OCI-LY7 (cell line): ENCODE data around the gene GGA2. TPM values are rescaled to one million over a fixed set of nuclear protein-coding genes. Genes with fewer than 3 reads are reported as not detected.

Experiments used
- BruUV-seq: library from RNA; stranded (reverse); fragments of 400-500 nt; replicated peaks from 2 replicates; lab custom pipeline; 2021; lab: Mats Ljungman, UMichigan
- CTCF ChIA-PET: fragments of 300-600 bp; sonication (Branson Sonifier 250); formaldehyde crosslinking; loops from one replicate; lab custom pipeline; 2022; ENCODE audit warnings: antibody characterized with exemption; ENCODE audit not compliant: unreplicated experiment; lab: Charles Lee
- POLR2A ChIA-PET: fragments of 300-600 bp; sonication (Branson Sonifier 250); formaldehyde crosslinking; loops from one replicate; lab custom pipeline; 2022; ENCODE audit warnings: antibody characterized with exemption; lab: Charles Lee
- DNase-seq: peaks from one replicate; pipeline ENCODE4 v3.0.0-alpha.2; 2015; ENCODE audit warnings: low spot score
- H2AFZ ChIP-seq: fragments of 200-600 bp; sonication (generic), shearing (Covaris generic); 2 replicates; pipeline ENCODE4 v1.6.1; 2014; ENCODE audit warnings: mild to moderate bottlenecking, antibody characterized with exemption, low read length, moderate library complexity
- H3K27ac ChIP-seq: fragments of 200-600 bp; sonication (generic); 2 replicates; pipeline ENCODE4 v1.5.1; 2014; ENCODE audit warnings: mixed run types, low read depth, mild to moderate bottlenecking, moderate library complexity, low read length, inconsistent platforms; ENCODE audit not compliant: poor library complexity, severe bottlenecking
- H3K36me3 ChIP-seq: fragments of 200-600 bp; sonication (generic); 2 replicates; pipeline ENCODE4 v1.6.1; 2014; ENCODE audit warnings: mild to moderate bottlenecking, antibody characterized with exemption, low read length, moderate library complexity, mixed read lengths; ENCODE audit not compliant: insufficient read depth
- H3K4me1 ChIP-seq: fragments of 200-600 bp; sonication (generic); 2 replicates; pipeline ENCODE4 v1.5.1; 2014; ENCODE audit warnings: mild to moderate bottlenecking, low read length; ENCODE audit not compliant: insufficient read depth, poor library complexity, severe bottlenecking
- H3K4me2 ChIP-seq: fragments of 200-600 bp; sonication (generic); 2 replicates; pipeline ENCODE4 v1.6.1; 2014; ENCODE audit warnings: mild to moderate bottlenecking, low read length
- H3K4me3 ChIP-seq: fragments of 200-600 bp; sonication (generic); 2 replicates; pipeline ENCODE4 v1.5.1; 2014; ENCODE audit warnings: mild to moderate bottlenecking, low read depth, low read length; ENCODE audit not compliant: poor library complexity, severe bottlenecking
- H3K79me2 ChIP-seq: fragments of 200-600 bp; sonication (generic); 2 replicates; pipeline ENCODE4 v1.6.1; 2016; ENCODE audit warnings: low read depth, mild to moderate bottlenecking, low read length, moderate library complexity, mixed read lengths; ENCODE audit not compliant: insufficient read depth
- H3K9me2 ChIP-seq: fragments of 200-600 bp; sonication (generic); 2 replicates; pipeline ENCODE4 v1.6.1; 2016; ENCODE audit warnings: mild to moderate bottlenecking, low read length, mixed read lengths; ENCODE audit not compliant: insufficient read depth
- H3K9me3 ChIP-seq: fragments of 200-600 bp; sonication (generic); 2 replicates; pipeline ENCODE4 v1.6.1; 2014; ENCODE audit warnings: mild to moderate bottlenecking, mixed run types, low read length, mixed read lengths
- H4K20me1 ChIP-seq: fragments of 200-600 bp; sonication (generic); 2 replicates; pipeline ENCODE4 v1.6.1; 2014; ENCODE audit warnings: mild to moderate bottlenecking, antibody characterized with exemption, low read length, moderate library complexity, mixed read lengths; ENCODE audit not compliant: insufficient read depth
- CTCF ChIP-seq: fragments of 200-600 bp; sonication (generic); conservative IDR thresholded peaks from 2 replicates; pipeline ENCODE4 v1.5.1; 2014; ENCODE audit warnings: mild to moderate bottlenecking, antibody characterized with exemption, low read length, moderate library complexity, mixed read lengths
- EZH2phosphoT487 ChIP-seq: fragments of 200-600 bp; sonication (generic); IDR thresholded peaks from 2 replicates; pipeline ENCODE4 v1.6.1; 2018; ENCODE audit warnings: low read depth, borderline replicate concordance, mild to moderate bottlenecking, mixed run types, antibody characterized with exemption, low read length, moderate library complexity, mixed read lengths
- intact Hi-C: fragments of 100-400 bp; cut with micrococcal nuclease; formaldehyde crosslinking; loops from one replicate; pipeline ENCODE4 v1.10.0; 2022; ENCODE audit not compliant: unreplicated experiment
- total RNA-seq, 2 experiments: library from RNA; depleted of rRNA in 1 of 2; stranded (reverse); fragments of >200 nt in 1 of 2; shearing (Covaris generic) in 1 of 2; gene quantifications; 2 replicates each; pipeline ENCODE4 v1.2.3, GENCODE V29; 2014 to 2022

The GGA2 gene
- total RNA-seq, 2 experiments from 2014 or later, result 213 to 580 TPM

- H3K36me3 ChIP-seq, result no peaks in the 10 kb centered on the region; the same call in 1 of the 2 replicates
- TF ChIP-seq CTCF, result no peak
- TF ChIP-seq EZH2phosphoT487, result no peak
- POLR2A ChIA-PET, result interaction anchor here (0.7 kb wide), 1 partner anchor 236 kb away, joined by 3 read pairs; no protein-coding TSS in a partner anchor
These were observed 90.3 kb downstream of the GGA2 start for GRCh38 chr16:23420011-23420410.

GRCh38 chr16:23416816-23417215 is 93.5 kb downstream of the GGA2 start:
- Histone ChIP-seq H3K27ac (no peak overlapping the region), H3K4me1 (no peaks in the 10 kb centered on the region), H3K36me3 (0 out of 2 replicates have a peak, but pooled peaks cover 2% of the 10 kb centered on the region), H3K9me3 (no peaks in the 10 kb centered on the region), H3K79me2 (no peaks in the 10 kb centered on the region), H3K9me2 (no peaks in the 10 kb centered on the region), H3K4me3 (no peak overlapping the region), H3K4me2 (no peak overlapping the region), H4K20me1 (no peaks in the 10 kb centered on the region), H2AFZ (no peak overlapping the region)
- TF ChIP-seq EZH2phosphoT487 (no peak), CTCF (no peak)
- CTCF ChIA-PET, result no interaction called here
- DNase-seq, result no peak
- POLR2A ChIA-PET, result no interaction called here
- intact Hi-C loops, result no loop called here
- no TSS peak for BruUV-seq

More at GRCh38 chr16:23420011-23420410, 90.3 kb downstream of the GGA2 start:
- intact Hi-C loops, result no loop called here
- Histone ChIP-seq H3K4me3 (no peak overlapping the region), H3K27ac (no peak overlapping the region), H4K20me1 (no peaks in the 10 kb centered on the region), H3K4me1 (no peaks in the 10 kb centered on the region), H3K79me2 (no peaks in the 10 kb centered on the region), H3K4me2 (no peak overlapping the region), H2AFZ (no peak overlapping the region), H3K9me2 (no peaks in the 10 kb centered on the region), H3K9me3 (no peaks in the 10 kb centered on the region)
- CTCF ChIA-PET, result interaction anchor here (1.2 kb wide), 1 partner anchor 14 kb away, joined by 3 read pairs; no protein-coding TSS in a partner anchor
- no TSS peak for BruUV-seq
- DNase-seq, result no peak

GRCh38 chr16:23414731-23415130 is 95.6 kb downstream of the GGA2 start:
- Histone ChIP-seq H4K20me1 (no peaks in the 10 kb centered on the region), H3K9me2 (no peaks in the 10 kb centered on the region), H3K36me3 (0 out of 2 replicates have a peak, but pooled peaks cover 2% of the 10 kb centered on the region), H3K4me1 (no peaks in the 10 kb centered on the region), H3K27ac (no peak overlapping the region), H3K4me2 (no peak overlapping the region), H2AFZ (no peak overlapping the region), H3K4me3 (no peak overlapping the region), H3K79me2 (no peaks in the 10 kb centered on the region), H3K9me3 (no peaks in the 10 kb centered on the region)
- POLR2A ChIA-PET, result interaction anchor here (0.6 to 2.2 kb wide), 2 partner anchors 9 to 89 kb away, joined by 5 read pairs; no protein-coding TSS in a partner anchor
- no TSS peak for BruUV-seq
- intact Hi-C loops, result no loop called here
- CTCF ChIA-PET, result no interaction called here
- TF ChIP-seq EZH2phosphoT487 (no peak), CTCF (no peak)
- no peak for DNase-seq
